HepG2 (cell line): ENCODE results near the gene TGFA. TPM values are rescaled to one million over a fixed set of nuclear protein-coding genes. Genes with fewer than 3 reads are reported as not detected.

ENCODE experiments used
- CEBPZ ChIP-seq: IDR thresholded peaks from 2 replicates; pipeline ENCODE4 v1.6.1; 2012; ENCODE audit warnings: low read length, improper control_type of control experiment
- CREB3 ChIP-seq: sonication (generic); formaldehyde crosslinking; IDR thresholded peaks from 2 replicates; pipeline ENCODE4 v1.5.0; 2020; ENCODE audit warnings: missing genetic modification reagents
- CSRNP1 ChIP-seq: sonication (generic); formaldehyde crosslinking; IDR thresholded peaks from 2 replicates; pipeline ENCODE4 v1.8.1; 2023; ENCODE audit warnings: mild to moderate bottlenecking, missing genetic modification reagents
- JUNB ChIP-seq: sonication (generic); formaldehyde crosslinking; IDR thresholded peaks from 2 replicates; pipeline ENCODE4 v1.8.0; 2022; ENCODE audit warnings: missing genetic modification reagents, mild to moderate bottlenecking, borderline replicate concordance
- KAT2B ChIP-seq: fragments of 150-350 bp; IDR thresholded peaks from 2 replicates; pipeline ENCODE4 v1.6.1; 2014; ENCODE audit warnings: low read depth, low read length, borderline replicate concordance
- LBX2 ChIP-seq: sonication (generic); formaldehyde crosslinking; IDR thresholded peaks from 2 replicates; pipeline ENCODE4 v1.5.0; 2020; ENCODE audit warnings: missing genetic modification reagents, mild to moderate bottlenecking, borderline replicate concordance
- PAF1 ChIP-seq: IDR thresholded peaks from 2 replicates; pipeline ENCODE4 v1.6.1; 2016; ENCODE audit warnings: missing genetic modification reagents, missing compliant biosample characterization
- TBP ChIP-seq: sonication (generic); formaldehyde crosslinking; IDR thresholded peaks from 2 replicates; pipeline ENCODE4 v1.5.0; 2020; ENCODE audit warnings: missing genetic modification reagents
- TBX2 ChIP-seq: sonication (generic); formaldehyde crosslinking; IDR thresholded peaks from 2 replicates; pipeline ENCODE4 v1.5.0; 2020; ENCODE audit warnings: missing genetic modification reagents, mild to moderate bottlenecking, borderline replicate concordance
- TSC22D2 ChIP-seq: sonication (generic); formaldehyde crosslinking; IDR thresholded peaks from 2 replicates; pipeline ENCODE4 v1.5.1; 2020; ENCODE audit warnings: missing genetic modification reagents, mild to moderate bottlenecking, borderline replicate concordance
- YEATS2 ChIP-seq: sonication (generic); formaldehyde crosslinking; IDR thresholded peaks from 2 replicates; pipeline ENCODE4 v1.4.0; 2020; ENCODE audit warnings: missing genetic modification reagents, borderline replicate concordance
- ZBTB21 ChIP-seq: sonication (generic); formaldehyde crosslinking; IDR thresholded peaks from 2 replicates; pipeline ENCODE4 v1.4.0; 2020; ENCODE audit warnings: missing genetic modification reagents
- ZBTB49 ChIP-seq: sonication (generic); formaldehyde crosslinking; IDR thresholded peaks from 2 replicates; pipeline ENCODE4 v1.4.0; 2020; ENCODE audit warnings: missing genetic modification reagents, borderline replicate concordance
- ZNF432 ChIP-seq: sonication (generic); formaldehyde crosslinking; IDR thresholded peaks from 2 replicates; pipeline ENCODE4 v1.5.0; 2020; ENCODE audit warnings: missing genetic modification reagents, mild to moderate bottlenecking, borderline replicate concordance
- ZNF441 ChIP-seq: sonication (generic); formaldehyde crosslinking; IDR thresholded peaks from 2 replicates; pipeline ENCODE4 v1.7.0; 2021; ENCODE audit warnings: missing genetic modification reagents, borderline replicate concordance
- ZNF597 ChIP-seq: sonication (generic); formaldehyde crosslinking; IDR thresholded peaks from 2 replicates; pipeline ENCODE4 v1.5.0; 2020; ENCODE audit warnings: missing genetic modification reagents
- ZNF605 ChIP-seq: sonication (generic); formaldehyde crosslinking; IDR thresholded peaks from 2 replicates; pipeline ENCODE4 v1.8.0; 2022; ENCODE audit warnings: mild to moderate bottlenecking, missing genetic modification reagents
- ZNF737 ChIP-seq: sonication (generic); formaldehyde crosslinking; IDR thresholded peaks from 2 replicates; pipeline ENCODE4 v1.5.0; 2020; ENCODE audit warnings: missing genetic modification reagents, mild to moderate bottlenecking, borderline replicate concordance
- ZNF761 ChIP-seq: sonication (generic); formaldehyde crosslinking; conservative IDR thresholded peaks from 2 replicates; pipeline ENCODE4 v1.4.0; 2020; ENCODE audit warnings: mild to moderate bottlenecking, missing genetic modification reagents
- polyA plus RNA-seq, 8 experiments: library from polyadenylated mRNA; depleted of rRNA in 3 of 8; stranded (reverse) in 7 of 8; unstranded in 1 of 8; fragments of >200 nt; fragmentation: Illumina TruSeq in 4 of 8; extraction: Trizol in 4 of 8; gene quantifications; 2 replicates each; pipeline versions ENCODE4 v1.2.1 to v1.2.3, GENCODE V29; 2011 to 2016; ENCODE audit warnings: low read depth in 4 of 8, missing spikeins in 1 of 8, mixed read lengths in 1 of 8; ENCODE audit not compliant: insufficient read depth in 1 of 8
- total RNA-seq, 5 experiments: library from RNA; depleted of rRNA; stranded (reverse); fragments of >200 nt; fragmentation: Illumina TruSeq; extraction: Trizol; gene quantifications; 2 replicates each; pipeline ENCODE4 v1.2.3, GENCODE V29; 2016; ENCODE audit warnings: low read depth in 1 of 5

Gene TGFA
- total and polyA plus RNA-seq, 2 of the 13 experiments (the other 11 are each of a cell fraction or from before 2014, with no cell fraction given) = 7.8 to 15.3 TPM

GRCh38 chr2:70553584-70554337, at the start of gene TGFA (continued):
- no peak for TF ChIP-seq ZBTB49 (CRISPR knock-in tag)
- TF ChIP-seq CREB3 (CRISPR knock-in tag) = no peak
- TF ChIP-seq ZNF432 (CRISPR knock-in tag) = no peak
- peak; percentile 71; the same call in 1 of the 2 replicates for TF ChIP-seq TBX2 (CRISPR knock-in tag)
- no peak for TF ChIP-seq LBX2
- peak; percentile 56; the same call in 1 of the 2 replicates for TF ChIP-seq ZNF761 (CRISPR knock-in tag)
- peak; percentile 72; the same call in 1 of the 2 replicates for TF ChIP-seq ZNF441 (CRISPR knock-in tag)
- TF ChIP-seq ZBTB21 (CRISPR knock-in tag) = no peak
- TF ChIP-seq KAT2B = no peak
- no peak for TF ChIP-seq PAF1
- no peak; the same call in 1 of the 2 replicates for TF ChIP-seq ZNF737 (CRISPR knock-in tag)
- no peak for TF ChIP-seq ZNF597 (CRISPR knock-in tag)
- no peak for TF ChIP-seq JUNB
- TF ChIP-seq TBP (CRISPR knock-in tag) = no peak
- no peak for TF ChIP-seq YEATS2 (CRISPR knock-in tag)
- no peak for TF ChIP-seq CSRNP1 (CRISPR knock-in tag)
- TF ChIP-seq CEBPZ = no peak
- TF ChIP-seq ZNF605 (CRISPR knock-in tag) = no peak
- TF ChIP-seq TSC22D2 (CRISPR knock-in tag) = 0 out of 2 replicates have a peak, but pooled peaks have one; percentile 10
